Common myeloid progenitor, CD34-positive (primary cell): ENCODE results near the gene KIAA1217.

Experiments used
- CTCF ChIA-PET: fragments of 350-600 bp; sonication (Branson Sonifier 250); formaldehyde crosslinking; loops from one replicate; lab custom pipeline; 2021; ENCODE audit warnings: antibody characterized with exemption; lab: Charles Lee
- POLR2A ChIA-PET: fragments of 350-600 bp; sonication (Branson Sonifier 250); formaldehyde crosslinking; loops from one replicate; lab custom pipeline; 2021; ENCODE audit warnings: antibody characterized with exemption; lab: Charles Lee
- DNase-seq, 3 donors: peaks; one replicate each; pipeline versions ENCODE4 v3.0.0 to v3.0.0-alpha.2; 2013
- H3K27ac ChIP-seq, 2 experiments: 1 replicate in 1 of 2; 2 replicates in 1 of 2; pipeline ENCODE4 v1.7.0; 2013; ENCODE audit warnings: inconsistent platforms in 2 of 2, low read length in 2 of 2, mild to moderate bottlenecking in 2 of 2, low read depth in 1 of 2, moderate library complexity in 1 of 2; ENCODE audit not compliant: severe bottlenecking in 2 of 2, insufficient read depth in 1 of 2, poor library complexity in 1 of 2
- H3K27me3 ChIP-seq, 5 experiments: replicated peaks in 2 of 5; 1 replicate in 3 of 5; 2 replicates in 2 of 5; pipeline versions ENCODE4 v1.6.1 to v1.7.0; 2013; ENCODE audit warnings: low read length in 4 of 5, mild to moderate bottlenecking in 2 of 5, moderate library complexity in 2 of 5, inconsistent platforms in 1 of 5; ENCODE audit not compliant: insufficient read depth in 5 of 5, control insufficient read depth in 4 of 5
- H3K36me3 ChIP-seq, 4 experiments: 1 replicate in 2 of 4; 2 replicates in 2 of 4; pipeline versions ENCODE4 v1.6.1 to v1.7.0; 2013; ENCODE audit warnings: low read length in 3 of 4, control low read depth in 1 of 4, mild to moderate bottlenecking in 1 of 4; ENCODE audit not compliant: control insufficient read depth in 4 of 4, insufficient read depth in 4 of 4
- H3K4me1 ChIP-seq, 4 experiments: 1 replicate in 3 of 4; 2 replicates in 1 of 4; pipeline versions ENCODE4 v1.6.1 to v1.7.1; 2013; ENCODE audit warnings: low read length in 3 of 4, mild to moderate bottlenecking in 3 of 4, control low read depth in 1 of 4, inconsistent platforms in 1 of 4, moderate library complexity in 1 of 4; ENCODE audit not compliant: control insufficient read depth in 4 of 4, insufficient read depth in 4 of 4; ENCODE audit errors: control extremely low read depth in 1 of 4
- H3K4me3 ChIP-seq, 7 experiments: 1 replicate in 4 of 7; 2 replicates in 3 of 7; pipeline versions ENCODE4 v1.5.1 to v1.7.0; 2013; ENCODE audit warnings: mild to moderate bottlenecking in 7 of 7, low read length in 6 of 7, moderate library complexity in 6 of 7, inconsistent platforms in 2 of 7, low read depth in 2 of 7, control low read depth in 1 of 7; ENCODE audit not compliant: insufficient read depth in 4 of 7, control insufficient read depth in 1 of 7; ENCODE audit errors: extremely low read depth in 1 of 7
- H3K9me3 ChIP-seq, 5 experiments: 1 replicate in 4 of 5; 2 replicates in 1 of 5; pipeline versions ENCODE4 v1.6.1 to v1.7.1; 2013; ENCODE audit warnings: low read length in 4 of 5, mild to moderate bottlenecking in 2 of 5, inconsistent platforms in 1 of 5, low read depth in 1 of 5, moderate library complexity in 1 of 5; ENCODE audit not compliant: control insufficient read depth in 4 of 5, insufficient read depth in 2 of 5; ENCODE audit errors: control extremely low read depth in 1 of 5
- WGBS: methylation state at CpG from one replicate; pipeline ENCODE4 v1.1.5; 2013; ENCODE audit not compliant: insufficient coverage; 5-methylcytosine and 5-hydroxymethylcytosine counted together

The KIAA1217 gene

DNA sequence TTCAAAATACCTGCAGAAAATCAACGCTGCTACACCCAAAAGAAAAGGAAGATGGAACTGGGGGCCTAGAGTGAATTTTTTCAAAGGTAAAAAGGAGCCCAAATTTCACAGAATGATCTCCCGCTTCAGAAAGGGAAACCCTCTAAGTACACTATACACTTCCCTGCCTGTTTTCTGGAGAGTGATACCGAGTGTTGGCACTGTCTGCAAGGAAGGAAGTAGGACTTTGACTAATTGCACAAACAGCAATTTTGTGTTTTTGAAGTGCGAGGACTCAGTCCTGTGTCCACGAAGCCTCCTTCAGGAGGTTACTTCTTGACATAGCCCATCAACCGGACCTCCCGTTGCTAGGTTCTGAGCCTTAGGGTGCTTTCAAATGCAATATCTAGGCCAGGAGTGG lies 106.3 kb downstream of the KIAA1217 start:
- no peak overlapping the region for H3K27ac ChIP-seq
- H3K36me3 ChIP-seq = no peaks in the 10 kb centered on the region
- no peak for DNase-seq
- H3K9me3 ChIP-seq = no peaks in the 10 kb centered on the region
- H3K4me1 ChIP-seq = no peaks in the 10 kb centered on the region
- ChIA-PET CTCF (no interaction called here), POLR2A (no interaction called here)
- no peak overlapping the region for H3K4me3 ChIP-seq
- WGBS = 92% methylated on average over 7 of the region's 7 CpGs
- H3K27me3 ChIP-seq = peaks cover 0 to 2% (median 0%) of the 10 kb centered on the region in 5 experiments

GRCh38 chr10:24318517-24318916 lies 109.6 kb downstream of the KIAA1217 start:
- peaks cover 0 to 2% (median 0%) of the 10 kb centered on the region in 5 experiments for H3K27me3 ChIP-seq
- H3K27ac ChIP-seq = no peak overlapping the region
- no peak overlapping the region for H3K4me3 ChIP-seq
- WGBS = 96% methylated on average over 4 of the region's 5 CpGs
- DNase-seq = no peak
- CTCF ChIA-PET = no interaction called here
- no peaks in the 10 kb centered on the region for H3K9me3 ChIP-seq
- H3K36me3 ChIP-seq = no peaks in the 10 kb centered on the region
- H3K4me1 ChIP-seq = no peaks in the 10 kb centered on the region
- POLR2A ChIA-PET = no interaction called here

DNA sequence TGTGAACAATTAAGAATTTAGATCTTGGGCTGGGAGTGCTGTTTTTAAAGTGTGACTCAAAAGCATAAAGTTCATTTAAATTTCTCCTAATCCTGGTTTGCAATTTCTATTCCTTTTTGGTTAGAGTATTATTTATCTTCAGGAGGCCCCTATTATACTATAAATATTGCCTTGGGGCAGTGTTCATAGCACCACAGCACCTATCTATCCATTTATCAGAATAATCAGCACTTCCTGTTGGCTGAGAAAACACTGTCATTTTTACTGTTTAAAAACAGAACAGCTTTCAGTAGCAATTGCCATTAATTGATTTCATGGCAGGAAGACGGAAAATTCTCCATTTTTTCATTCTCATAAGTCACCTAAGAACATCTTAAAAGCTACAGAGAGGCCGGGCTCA lies 111.4 kb downstream of the KIAA1217 start:
- no peaks in the 10 kb centered on the region for H3K9me3 ChIP-seq
- ChIA-PET POLR2A (no interaction called here), CTCF (no interaction called here)
- H3K27me3 ChIP-seq = peaks cover 0 to 2% (median 0%) of the 10 kb centered on the region in 5 experiments
- H3K4me1 ChIP-seq = no peaks in the 10 kb centered on the region
- 78% methylated on average over 2 of the region's 2 CpGs for WGBS
- no peak overlapping the region for H3K27ac ChIP-seq
- no peak overlapping the region for H3K4me3 ChIP-seq
- no peaks in the 10 kb centered on the region for H3K36me3 ChIP-seq
- no peak for DNase-seq

DNA sequence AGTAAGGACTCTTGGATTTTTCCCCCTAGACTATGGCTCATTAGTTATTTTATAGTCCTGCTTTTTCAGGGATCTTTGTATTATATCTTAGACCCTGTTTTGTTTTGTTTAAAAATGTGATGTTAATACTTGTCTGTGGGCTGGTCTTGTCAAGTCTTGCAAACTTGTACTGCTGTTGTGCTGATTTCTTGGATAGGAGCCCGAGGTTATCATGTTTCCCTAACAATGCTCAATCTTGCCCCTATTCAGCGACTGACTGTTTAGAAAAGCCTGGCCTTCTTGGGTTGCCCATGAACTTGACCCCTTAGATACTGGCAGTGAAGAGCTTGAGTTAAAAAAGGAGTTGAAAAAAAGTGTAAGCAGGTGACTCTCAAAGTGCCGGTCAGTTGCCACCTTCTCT lies 115.7 kb downstream of the KIAA1217 start:
- 100% methylated on average over 1 of the region's 3 CpGs for WGBS
- DNase-seq = no peak
- H3K9me3 ChIP-seq = peaks cover 0 to 8% (median 4%) of the 10 kb centered on the region in 5 experiments
- no peaks in the 10 kb centered on the region for H3K27me3 ChIP-seq
- CTCF ChIA-PET = no interaction called here
- POLR2A ChIA-PET = no interaction called here
- H3K27ac ChIP-seq = no peak overlapping the region
- no peak overlapping the region for H3K4me3 ChIP-seq
- no peaks in the 10 kb centered on the region for H3K4me1 ChIP-seq
- H3K36me3 ChIP-seq = no peaks in the 10 kb centered on the region

GRCh38 chr10:24331457-24331856 lies 122.5 kb downstream of the KIAA1217 start:
- no peak overlapping the region for H3K4me3 ChIP-seq
- no peak overlapping the region for H3K27ac ChIP-seq
- no peaks in the 10 kb centered on the region for H3K4me1 ChIP-seq
- POLR2A ChIA-PET = no interaction called here
- WGBS = 93% methylated on average over 4 of the region's 5 CpGs
- H3K36me3 ChIP-seq = no peaks in the 10 kb centered on the region
- CTCF ChIA-PET = no interaction called here
- H3K9me3 ChIP-seq = peaks cover 0 to 8% (median 4%) of the 10 kb centered on the region in 5 experiments
- DNase-seq = no peak
- H3K27me3 ChIP-seq = peaks cover 0 to 2% (median 0%) of the 10 kb centered on the region in 5 experiments

GRCh38 chr10:24333736-24334135 lies 124.8 kb downstream of the KIAA1217 start:
- Histone ChIP-seq H3K27me3 (peaks cover 0 to 5% (median 0%) of the 10 kb centered on the region in 5 experiments), H3K4me3 (no peak overlapping the region), H3K36me3 (no peaks in the 10 kb centered on the region), H3K27ac (no peak overlapping the region), H3K9me3 (no peaks in the 10 kb centered on the region), H3K4me1 (no peaks in the 10 kb centered on the region)
- POLR2A ChIA-PET = no interaction called here
- DNase-seq = no peak
- CTCF ChIA-PET = no interaction called here

DNA sequence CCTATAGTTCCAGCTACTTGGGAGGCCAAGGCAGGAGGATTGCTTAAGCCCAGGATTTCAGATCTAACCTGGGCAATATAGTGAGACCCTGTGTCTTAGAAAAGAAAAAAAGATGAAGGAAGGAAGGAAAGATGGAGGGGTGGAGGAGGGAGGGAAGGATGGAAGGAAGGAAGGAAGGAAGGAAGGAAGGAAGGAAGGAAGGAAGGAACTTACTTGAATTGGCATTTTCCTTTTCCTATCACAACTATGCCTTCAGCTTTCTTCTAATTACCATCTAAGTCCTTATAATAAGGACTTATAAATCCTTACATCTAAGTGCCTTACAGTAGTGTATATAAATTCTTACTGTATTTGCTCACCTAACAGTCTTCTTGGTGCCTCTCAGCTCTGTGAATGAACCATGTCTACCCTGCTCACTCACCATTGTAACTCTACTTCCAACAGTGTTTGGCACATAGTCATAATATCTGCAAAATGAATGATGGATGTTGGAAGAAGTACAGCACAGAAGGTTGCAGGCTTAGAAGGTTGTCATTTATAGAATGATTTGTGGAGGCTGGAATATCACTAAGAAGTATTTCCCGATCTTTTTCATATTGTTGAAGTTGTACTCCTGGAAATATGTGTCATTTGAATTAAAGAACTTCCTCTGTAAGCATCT lies 125.5 kb downstream of the KIAA1217 start:
- no peaks in the 10 kb centered on the region for H3K4me1 ChIP-seq
- DNase-seq = no peak
- peaks cover 0 to 5% (median 0%) of the 10 kb centered on the region in 5 experiments for H3K27me3 ChIP-seq
- POLR2A ChIA-PET = no interaction called here
- CTCF ChIA-PET = no interaction called here
- H3K4me3 ChIP-seq = no peak overlapping the region
- no CpG with 5 or more reads among the region's 1 CpG for WGBS
- H3K9me3 ChIP-seq = no peaks in the 10 kb centered on the region
- no peak overlapping the region for H3K27ac ChIP-seq
- H3K36me3 ChIP-seq = no peaks in the 10 kb centered on the region
